Left lung (tissue), 10 donors: ENCODE measurements around the gene CPED1. TPM values are rescaled to one million over a fixed set of nuclear protein-coding genes. Genes with fewer than 3 reads are reported as not detected.

Source experiments
- ATAC-seq: fragments of 200-7000 bp; cut with Tn5 transposase; one replicate; pipeline ENCODE4 v1.9.1; 2020; ENCODE audit warnings: moderate library complexity
- DNase-seq, 4 donors: peaks; one replicate each; pipeline ENCODE4 v3.0.0-alpha.2; 2013 to 2020
- H3K27ac ChIP-seq, 2 donors: fragments of 200-600 bp; sonication (generic) in 1 of 2; one replicate each; pipeline versions ENCODE4 v1.5.0 to v1.8.0; 2020 to 2021
- H3K27me3 ChIP-seq, 2 donors: fragments of 200-600 bp; sonication (generic) in 1 of 2; one replicate each; pipeline versions ENCODE4 v1.5.0 to v1.8.0; 2020 to 2021
- H3K36me3 ChIP-seq, 2 donors: fragments of 200-600 bp; sonication (generic) in 1 of 2; one replicate each; pipeline versions ENCODE4 v1.5.0 to v1.8.0; 2020 to 2021
- H3K4me1 ChIP-seq, 2 donors: fragments of 200-600 bp; one replicate each; pipeline ENCODE4 v1.8.0; 2021
- H3K4me3 ChIP-seq, 2 donors: fragments of 200-600 bp; sonication (generic) in 1 of 2; one replicate each; pipeline versions ENCODE4 v1.5.0 to v1.8.0; 2020 to 2021; ENCODE audit warnings: mild to moderate bottlenecking in 1 of 2
- H3K9me3 ChIP-seq, 2 donors: fragments of 200-600 bp; sonication (generic) in 1 of 2; one replicate each; pipeline versions ENCODE4 v1.5.0 to v1.8.0; 2020 to 2021
- intact Hi-C, 2 donors: fragments of 100-400 bp; cut with DNase I; formaldehyde crosslinking; loops; one replicate each; pipeline versions ENCODE4 v1.11.2 to v1.14.2; 2022
- polyA plus RNA-seq, 6 donors: library from polyadenylated mRNA; unstranded; fragments of 120-200 nt; gene quantifications; one replicate each; pipeline ENCODE4 v1.2.1, GENCODE V29; 2013; ENCODE audit not compliant: insufficient read length in 6 of 6
- total RNA-seq, 2 donors: library from RNA; stranded (reverse); fragmentation: NEBNext Ultra II Directional; extraction: Animal tissue kit (Norgen Biotek cat#: 25700); gene quantifications; one replicate each; pipeline ENCODE4 v1.2.1, GENCODE V29; 2021
- TF ChIP-seq, protein P1 (sequence below), 2 donors: fragments of 200-600 bp; sonication (generic) in 1 of 2; IDR thresholded peaks; one replicate each; pipeline versions ENCODE4 v1.5.0 to v1.8.0; 2021; ENCODE audit warnings: antibody characterized with exemption in 2 of 2
- donor health status: DM: no; HTN: yes; CAD: no.
- donor health status: DM: no; HTN: no; CAD: no.

Gene CPED1
- total and polyA plus RNA-seq, 8 donors: 8.8 to 29.6 (median 22.8) TPM

- Histone ChIP-seq H3K4me1 (no peaks in the 10 kb centered on the region), H3K4me3 (no peak overlapping the region), H3K27me3 (no peaks in the 10 kb centered on the region), H3K9me3 (no peaks in the 10 kb centered on the region), H3K27ac (no peak overlapping the region), H3K36me3 (no peaks in the 10 kb centered on the region)
- ATAC-seq (no peak), DNase-seq (no peak)
- TF ChIP-seq, protein P1, sequence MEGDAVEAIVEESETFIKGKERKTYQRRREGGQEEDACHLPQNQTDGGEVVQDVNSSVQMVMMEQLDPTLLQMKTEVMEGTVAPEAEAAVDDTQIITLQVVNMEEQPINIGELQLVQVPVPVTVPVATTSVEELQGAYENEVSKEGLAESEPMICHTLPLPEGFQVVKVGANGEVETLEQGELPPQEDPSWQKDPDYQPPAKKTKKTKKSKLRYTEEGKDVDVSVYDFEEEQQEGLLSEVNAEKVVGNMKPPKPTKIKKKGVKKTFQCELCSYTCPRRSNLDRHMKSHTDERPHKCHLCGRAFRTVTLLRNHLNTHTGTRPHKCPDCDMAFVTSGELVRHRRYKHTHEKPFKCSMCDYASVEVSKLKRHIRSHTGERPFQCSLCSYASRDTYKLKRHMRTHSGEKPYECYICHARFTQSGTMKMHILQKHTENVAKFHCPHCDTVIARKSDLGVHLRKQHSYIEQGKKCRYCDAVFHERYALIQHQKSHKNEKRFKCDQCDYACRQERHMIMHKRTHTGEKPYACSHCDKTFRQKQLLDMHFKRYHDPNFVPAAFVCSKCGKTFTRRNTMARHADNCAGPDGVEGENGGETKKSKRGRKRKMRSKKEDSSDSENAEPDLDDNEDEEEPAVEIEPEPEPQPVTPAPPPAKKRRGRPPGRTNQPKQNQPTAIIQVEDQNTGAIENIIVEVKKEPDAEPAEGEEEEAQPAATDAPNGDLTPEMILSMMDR (IDR thresholded peaks at IDR 0.05): no peak
- intact Hi-C loops: no loop called here
These were observed 216.0 kb downstream of the CPED1 start for GRCh38 chr7:121204537-121204936.

GRCh38 chr7:121205777-121206176, 217.3 kb downstream of the CPED1 start:
- H3K9me3 ChIP-seq: no peaks in the 10 kb centered on the region
- ATAC-seq (no peak), DNase-seq (no peak)
- no peaks in the 10 kb centered on the region for H3K27me3 ChIP-seq
- no peak overlapping the region for H3K27ac ChIP-seq
- H3K36me3 ChIP-seq: no peaks in the 10 kb centered on the region
- intact Hi-C loops: no loop called here
- TF ChIP-seq, protein P1 (IDR thresholded peaks at IDR 0.05): no peak
- H3K4me1 ChIP-seq: no peaks in the 10 kb centered on the region
- no peak overlapping the region for H3K4me3 ChIP-seq

- TF ChIP-seq, protein P1 (IDR thresholded peaks at IDR 0.05): no peak
- no peak overlapping the region for H3K27ac ChIP-seq
These were observed 222.7 kb downstream of the CPED1 start for GRCh38 chr7:121211253-121211652.

DNA sequence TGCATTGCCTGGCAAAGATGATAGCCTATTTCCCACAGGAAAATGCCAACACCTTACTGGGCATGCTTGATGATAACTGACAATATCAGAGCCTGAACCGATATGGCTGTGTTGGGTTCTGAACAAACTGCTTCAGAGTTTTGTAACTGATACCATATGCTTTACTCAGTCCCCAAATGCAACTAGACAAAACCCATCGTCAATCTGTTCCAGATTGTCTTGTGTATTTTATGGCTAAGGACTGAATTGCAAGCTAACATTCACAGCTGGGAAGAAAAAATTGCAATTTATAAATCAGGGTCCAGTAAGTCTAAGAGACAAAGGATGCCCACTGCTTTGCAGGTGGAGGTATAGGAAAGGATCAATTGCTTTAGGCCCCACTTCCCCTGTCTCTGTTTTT, 223.5 kb downstream of the CPED1 start:
- TF ChIP-seq, protein P1 (IDR thresholded peaks at IDR 0.05): no peak

More at GRCh38 chr7:121211253-121211652, 222.7 kb downstream of the CPED1 start:
- no peaks in the 10 kb centered on the region for H3K36me3 ChIP-seq
- H3K4me1 ChIP-seq: no peaks in the 10 kb centered on the region
- no peak for DNase-seq
- no peaks in the 10 kb centered on the region for H3K9me3 ChIP-seq
- H3K4me3 ChIP-seq: no peak overlapping the region
- intact Hi-C loops: no loop called here
- ATAC-seq: no peak
- no peaks in the 10 kb centered on the region for H3K27me3 ChIP-seq

GRCh38 chr7:121214657-121215056, 226.1 kb downstream of the CPED1 start:
- Histone ChIP-seq H3K4me3 (no peak overlapping the region), H3K27ac (no peak overlapping the region), H3K4me1 (no peaks in the 10 kb centered on the region), H3K27me3 (no peaks in the 10 kb centered on the region), H3K9me3 (no peaks in the 10 kb centered on the region), H3K36me3 (no peaks in the 10 kb centered on the region)
- no peak for DNase-seq
- intact Hi-C loops: no loop called here
- TF ChIP-seq, protein P1 (IDR thresholded peaks at IDR 0.05): no peak
- no peak for ATAC-seq

More for the DNA sequence above, 223.5 kb downstream of the CPED1 start:
- intact Hi-C loops: no loop called here
- no peak for DNase-seq
- no peaks in the 10 kb centered on the region for H3K36me3 ChIP-seq
- no peak overlapping the region for H3K4me3 ChIP-seq
- no peaks in the 10 kb centered on the region for H3K27me3 ChIP-seq
- H3K9me3 ChIP-seq: no peaks in the 10 kb centered on the region
- no peaks in the 10 kb centered on the region for H3K4me1 ChIP-seq
- no peak for ATAC-seq
- no peak overlapping the region for H3K27ac ChIP-seq
